GM18873 (cell line): ENCODE data around the gene KLK6.

Source experiments
- ATAC-seq: cut with Tn5 transposase; IDR thresholded peaks from one replicate; pipeline ENCODE4 v1.9.1; 2021; ENCODE audit warnings: mild to moderate bottlenecking, moderate library complexity, moderate number of reproducible peaks; ENCODE audit not compliant: unreplicated experiment, low FRiP score

KLK6 gene

DNA sequence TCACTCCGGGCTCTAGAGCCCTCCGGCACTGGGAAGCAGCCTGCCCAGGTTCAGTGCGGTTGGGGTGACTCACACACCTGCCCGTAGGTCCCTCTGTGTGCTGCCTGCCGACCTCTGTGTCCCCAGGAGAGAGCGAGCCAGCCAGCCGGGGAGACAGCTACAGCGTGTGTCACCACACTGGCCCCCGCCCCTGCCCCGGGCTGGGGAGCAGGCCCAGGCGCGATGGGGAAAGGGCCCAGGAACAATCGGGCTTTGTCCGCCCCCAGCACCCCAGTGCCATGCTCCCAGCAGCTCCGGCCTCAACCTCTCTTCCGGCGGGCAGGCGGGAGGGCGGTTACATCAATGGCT, at the start of gene KLK6:
TSS of gene KLK6 (minus strand) at position 179 of the 348 bp plus-strand sequence. CDS start 1,487 bp downstream, outside the sequence.
- no peak for ATAC-seq

DNA sequence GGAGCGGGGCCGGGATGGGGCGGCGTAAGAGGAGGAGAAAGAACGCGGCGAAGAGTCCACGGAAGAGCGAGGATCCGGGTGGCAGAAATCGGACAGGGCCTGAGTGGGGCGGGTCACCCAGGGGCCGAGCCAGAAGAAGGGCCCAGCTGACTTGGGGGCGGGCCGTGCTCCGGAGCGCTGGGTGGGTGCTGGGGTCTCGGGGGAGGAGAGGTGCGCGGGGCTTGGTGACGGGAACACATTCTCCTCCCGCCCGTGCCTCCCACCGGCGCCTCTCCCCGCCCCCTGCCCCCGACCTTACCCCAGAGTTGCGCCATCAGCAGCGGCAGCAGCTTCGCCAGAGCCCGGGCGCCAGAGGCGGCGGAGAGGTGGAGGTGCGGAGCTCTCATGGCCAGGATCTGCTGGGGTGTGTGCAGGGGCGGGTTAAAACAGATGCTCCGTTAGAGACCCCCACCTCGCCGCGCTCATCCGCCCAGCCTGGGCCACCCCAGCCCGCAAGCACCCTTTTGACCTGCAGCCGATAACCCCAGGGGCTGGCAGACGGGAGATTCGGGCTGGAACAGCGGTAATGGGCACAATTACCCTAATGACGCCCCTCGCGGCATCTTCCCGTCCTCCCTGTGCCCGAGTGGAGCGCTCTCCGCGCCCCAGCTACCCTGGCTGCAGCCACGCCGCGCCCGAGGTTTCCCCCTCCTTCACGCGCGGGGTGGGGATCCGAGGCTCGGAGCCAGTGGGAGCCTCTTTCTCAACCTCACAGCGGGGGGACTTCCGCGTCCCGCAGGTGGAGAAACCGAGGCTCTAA, 49.6 kb upstream of the KLK6 start:
- no peak for ATAC-seq

DNA sequence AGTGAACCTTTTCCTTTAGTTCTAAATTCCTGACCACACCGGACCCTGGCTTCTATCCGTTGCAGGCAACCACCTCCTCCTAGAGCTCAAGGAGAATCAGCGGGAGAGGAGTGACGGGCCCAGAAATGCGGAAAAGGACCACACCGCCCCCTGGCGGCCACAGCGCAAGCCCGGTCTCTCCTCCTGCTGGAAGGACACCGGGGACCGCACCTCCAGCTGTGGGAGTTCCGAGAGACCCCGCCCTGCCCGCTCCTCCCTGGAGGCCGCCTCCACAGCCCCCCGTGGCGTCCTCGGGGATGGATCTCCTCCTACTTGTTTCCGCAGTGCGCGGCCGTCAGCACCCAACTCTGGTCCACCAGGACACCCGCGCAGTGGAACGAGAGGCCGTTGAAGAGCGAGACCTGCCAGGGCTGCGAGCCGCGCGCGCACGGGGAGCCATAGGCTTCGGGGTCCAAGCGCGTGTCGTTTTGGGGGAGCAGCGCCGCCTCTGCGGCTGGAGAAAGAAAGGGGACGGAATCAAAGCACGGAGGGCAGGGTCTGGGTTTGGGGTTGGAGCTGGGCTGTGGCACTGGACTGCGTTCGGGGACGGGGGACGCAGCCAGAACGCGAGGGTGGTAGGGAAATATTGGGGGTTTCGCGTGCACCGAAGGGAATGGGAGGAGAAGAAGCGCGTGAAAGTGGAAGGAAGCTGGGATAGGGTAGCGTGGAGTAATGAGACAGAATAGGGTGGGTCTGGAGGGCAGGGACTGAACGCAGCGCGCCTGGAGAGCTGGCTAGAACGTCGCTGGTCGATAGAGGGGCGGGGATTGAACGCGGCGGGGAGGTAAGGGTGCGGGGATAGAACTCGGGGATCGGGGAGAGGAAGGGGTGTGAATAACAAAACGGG, 47.6 kb upstream of the KLK6 start:
- ATAC-seq = no peak

- no peak for ATAC-seq
Observed at GRCh38 chr19:51015691-51016267, 46.4 kb upstream of the KLK6 start.

GRCh38 chr19:51014242-51014641, 44.9 kb upstream of the KLK6 start:
- no peak for ATAC-seq

DNA sequence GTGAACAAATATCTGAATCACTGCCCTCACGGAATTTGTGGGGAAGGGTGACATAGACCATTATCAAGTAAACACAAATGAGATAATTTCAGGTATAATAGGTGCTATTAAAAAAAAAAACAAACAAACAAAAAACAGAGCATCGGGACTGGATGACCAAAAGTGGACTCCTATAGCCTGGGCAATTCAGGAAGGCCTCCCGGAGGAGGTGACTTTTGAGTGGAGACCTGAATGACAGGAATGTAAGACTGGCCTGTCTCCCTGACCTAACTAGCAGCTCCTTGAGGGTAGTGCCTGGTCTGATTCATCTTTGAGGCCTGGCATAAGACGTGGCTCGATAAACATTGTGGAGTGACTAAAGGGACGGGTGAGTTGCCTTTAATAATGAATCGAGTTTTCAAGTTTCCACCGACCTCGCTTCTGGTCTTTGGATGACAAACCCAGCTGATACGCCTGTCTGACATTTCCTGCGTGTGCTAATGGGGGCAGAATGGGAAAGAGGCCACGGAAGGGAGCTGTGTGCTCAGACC, 43.3 kb upstream of the KLK6 start:
- no peak for ATAC-seq

DNA sequence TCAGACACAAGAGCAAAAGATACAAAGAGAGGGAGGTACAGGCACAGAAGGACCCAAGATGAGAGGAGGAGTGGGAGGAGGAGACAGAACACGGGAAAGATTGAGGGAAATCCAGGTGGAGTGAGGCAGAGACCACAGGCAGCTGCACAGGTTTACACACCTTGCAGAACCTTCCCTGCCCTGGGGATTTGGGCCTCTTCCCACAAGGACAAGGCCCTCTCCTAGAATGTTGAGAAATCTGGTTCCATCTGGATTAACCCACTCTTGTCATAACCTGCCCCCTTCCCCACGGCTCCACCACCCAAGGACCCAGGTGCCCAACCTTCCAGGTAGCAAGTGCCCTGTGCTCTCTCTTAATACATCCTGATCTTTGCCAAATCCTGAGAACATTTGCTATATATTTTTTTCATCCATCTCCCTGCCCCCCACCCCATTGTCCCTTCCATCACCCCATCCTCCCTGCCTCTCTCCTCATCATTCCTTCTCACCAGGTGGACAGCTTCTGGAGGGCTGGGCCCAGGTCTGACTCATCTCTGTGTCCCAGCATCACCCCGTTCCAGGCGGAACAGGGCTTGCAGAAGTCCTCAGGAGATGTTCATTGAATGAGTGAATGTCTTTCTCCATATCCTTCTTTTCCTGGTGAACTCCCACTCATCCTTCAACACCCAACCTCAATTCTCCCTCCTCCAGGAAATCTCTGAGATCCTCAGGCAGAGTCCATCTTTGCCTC, 40.8 kb upstream of the KLK6 start:
- ATAC-seq = no peak

DNA sequence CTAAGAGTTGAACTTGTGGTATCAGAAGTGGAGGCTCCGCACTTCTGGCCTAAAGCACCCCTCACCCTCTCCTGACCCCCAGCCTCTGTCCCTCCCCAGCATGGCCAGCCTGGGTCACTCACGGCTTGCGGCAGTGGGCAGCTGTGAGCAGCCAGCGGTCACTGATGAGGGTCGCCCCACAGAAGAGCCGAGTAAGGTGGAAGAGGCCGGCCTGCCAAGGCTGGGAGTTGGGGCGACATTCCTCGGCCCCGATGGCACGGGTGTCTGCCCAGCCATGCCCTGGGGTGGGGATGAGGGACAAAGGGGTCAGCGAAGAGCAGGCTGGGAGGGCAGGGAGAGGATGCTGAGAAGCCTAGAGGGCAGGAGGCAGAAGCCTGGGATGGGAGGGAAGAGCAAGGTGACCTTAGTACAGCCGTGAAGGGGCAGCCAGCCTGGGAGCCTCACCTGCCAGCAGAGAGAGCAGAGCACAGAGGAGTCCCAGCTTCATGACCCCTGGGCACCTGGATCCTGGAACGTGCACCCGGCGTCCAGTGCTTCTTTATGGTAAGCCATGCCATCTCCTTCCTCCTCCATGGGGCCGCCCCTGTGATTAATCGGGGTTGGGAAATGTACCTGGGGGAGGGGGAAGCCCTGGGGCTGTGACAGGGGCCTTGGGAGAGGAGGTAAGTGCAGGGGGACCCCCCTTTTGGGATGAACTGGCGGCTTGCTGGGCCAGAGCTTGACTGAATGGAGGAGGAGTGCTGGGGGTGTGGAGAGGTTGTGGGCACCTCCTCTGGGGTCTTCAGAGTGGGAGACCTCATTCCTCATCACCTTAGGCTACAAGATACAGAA, 39.9 kb upstream of the KLK6 start:
- no peak for ATAC-seq

DNA sequence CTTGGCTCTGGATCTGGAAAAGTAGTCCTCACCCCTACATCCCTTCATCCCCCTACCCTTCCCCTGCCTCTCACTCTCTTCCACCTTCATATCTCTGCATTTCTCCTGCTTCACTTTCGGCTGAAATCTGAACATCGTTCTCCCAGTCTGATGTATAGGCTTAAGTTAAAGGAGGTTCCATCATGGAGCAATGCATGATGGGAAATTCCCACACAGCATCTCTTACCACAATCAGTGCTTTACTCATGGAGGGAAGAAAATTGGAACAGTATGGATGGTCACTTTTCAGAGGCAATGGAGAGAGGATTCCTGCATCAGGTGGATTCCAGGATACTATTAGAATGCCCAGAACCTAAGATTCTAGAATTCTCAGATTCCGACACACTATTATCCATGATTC, 38.1 kb upstream of the KLK6 start:
- no peak for ATAC-seq

- ATAC-seq = no peak
Observed at GRCh38 chr19:51006406-51006805, 37.0 kb upstream of the KLK6 start.

- ATAC-seq = no peak
Observed at GRCh38 chr19:51005248-51005647, 35.9 kb upstream of the KLK6 start.

GRCh38 chr19:51003316-51003715, 33.9 kb upstream of the KLK6 start:
- ATAC-seq = no peak

DNA sequence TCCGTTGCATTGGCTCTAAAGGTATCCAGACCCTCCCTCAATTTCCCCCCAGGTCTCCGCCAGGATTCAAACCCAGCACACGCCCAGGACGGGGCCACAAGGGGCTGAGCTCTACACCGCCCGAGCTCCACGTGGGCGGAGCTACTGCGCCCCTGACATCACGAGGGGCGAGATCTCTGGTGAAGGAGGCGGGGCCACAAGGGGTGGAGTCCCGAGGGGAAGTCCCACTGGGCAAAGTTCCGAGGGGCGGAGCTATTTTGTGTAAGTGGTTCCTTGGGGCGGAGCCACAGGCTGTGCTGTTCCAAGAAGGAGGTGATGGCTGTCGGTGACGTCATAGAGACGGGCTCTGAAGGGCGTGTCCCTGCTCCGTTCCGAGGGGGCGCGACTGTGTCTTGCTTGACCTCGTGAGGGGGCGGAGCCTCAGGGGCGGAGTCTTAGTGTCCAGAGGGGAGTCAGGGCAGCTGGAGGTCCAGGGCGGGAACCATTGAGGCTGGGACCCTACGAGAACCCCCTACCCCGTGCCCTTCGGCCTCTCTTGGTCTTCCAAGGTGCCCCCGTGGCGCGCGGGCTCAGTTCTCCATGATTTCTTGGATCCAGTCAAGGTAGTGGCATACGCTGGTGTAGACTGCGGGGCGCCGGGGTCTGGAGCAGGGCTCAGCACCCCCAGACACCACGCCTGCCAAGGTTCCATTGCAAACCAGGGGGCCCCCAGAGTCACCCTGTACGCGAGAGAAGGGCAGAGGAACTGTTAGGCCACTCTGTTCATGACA, 33.3 kb upstream of the KLK6 start:
- no peak for ATAC-seq

- ATAC-seq = no peak
Observed at GRCh38 chr19:51002089-51002532, 32.7 kb upstream of the KLK6 start.

GRCh38 chr19:51001515-51001914, 32.1 kb upstream of the KLK6 start, which contains the start of gene KLK8:
Gene KLK8, minus strand, starts transcription at chr19:51001604. Its CDS starts 437 bp downstream, at chr19:51001167.
- ATAC-seq = no peak

- ATAC-seq = no peak
Observed at GRCh38 chr19:51000981-51001380, 31.6 kb upstream of the KLK6 start.

DNA sequence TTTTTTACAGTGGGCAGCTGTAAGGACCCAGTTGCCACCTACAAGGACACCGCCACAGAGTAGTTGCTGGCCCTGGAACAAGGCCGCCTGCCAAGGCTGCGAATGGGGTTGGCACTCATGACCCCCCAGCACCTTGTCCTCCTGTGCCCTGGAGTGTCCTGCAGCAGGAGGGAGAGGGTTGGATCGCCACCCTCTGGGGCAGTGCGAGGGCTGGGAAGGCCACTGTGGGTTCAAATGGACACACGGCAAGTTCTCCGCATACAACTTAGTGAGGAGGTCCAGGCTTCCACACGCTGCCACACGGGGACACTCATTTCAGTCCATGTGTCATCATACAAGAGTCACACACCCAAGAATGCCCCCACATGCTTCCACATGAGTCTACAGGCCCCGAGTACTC, 31.0 kb upstream of the KLK6 start:
- ATAC-seq = no peak

DNA sequence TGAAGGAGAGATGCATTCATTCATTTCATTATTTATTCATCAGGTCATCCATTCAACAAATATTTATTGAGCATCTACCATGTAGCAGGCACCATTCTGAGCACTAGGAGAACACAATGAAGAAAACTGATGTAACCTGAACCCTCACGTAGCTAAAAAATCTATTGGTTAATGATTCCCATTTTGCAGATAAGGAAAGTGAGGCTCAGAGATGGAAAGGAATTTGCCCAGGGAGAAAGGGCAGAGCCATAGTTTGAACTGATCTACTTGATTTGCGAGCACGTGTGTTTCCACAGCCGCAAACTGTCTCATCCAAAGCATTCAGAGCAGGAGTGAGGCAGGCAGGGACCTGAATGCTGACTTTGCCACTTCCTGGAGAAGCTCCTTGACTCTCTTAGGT, 29.3 kb upstream of the KLK6 start:
- no peak for ATAC-seq

DNA sequence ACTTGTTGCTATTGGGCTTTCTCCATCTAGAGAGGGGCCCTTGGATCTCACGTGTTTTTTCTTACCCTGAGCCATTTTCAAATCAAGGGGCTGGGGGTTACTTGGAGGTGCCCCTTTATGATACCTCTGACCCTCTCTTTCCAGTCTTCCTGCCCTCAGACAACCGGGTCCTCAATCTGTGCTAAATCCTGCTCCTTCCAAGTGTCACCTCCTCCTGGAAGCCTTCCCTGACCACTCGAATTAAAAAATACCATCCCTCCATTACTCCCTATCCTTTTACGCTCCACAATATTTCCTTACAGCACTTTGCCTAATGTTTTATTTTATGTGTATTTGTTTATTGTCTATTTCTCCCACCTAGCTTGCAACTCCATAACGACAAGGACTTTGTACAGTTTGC, 28.7 kb upstream of the KLK6 start:
- no peak for ATAC-seq
